ENCODE measurements around the gene EPB41L2.

Gene EPB41L2

GRCh38 chr6:131045139-131045538, 17.9 kb downstream of the EPB41L2 start:
- no peaks in the 10 kb centered on the region for H3K4me1 ChIP-seq
- no peak overlapping the region for H3K4me2 ChIP-seq (ENCODE audit: low read length)
- TF ChIP-seq CTCF (IDR thresholded peaks at IDR 0.05), result no peak
- H3K36me3 ChIP-seq (ENCODE audit: control insufficient read depth, insufficient read depth, low read length), result no peaks in the 10 kb centered on the region
- no peaks in the 10 kb centered on the region for H3K9me3 ChIP-seq (ENCODE audit: control insufficient read depth, low read length)
- peaks cover 5% of the 10 kb centered on the region for H3K79me2 ChIP-seq
- no peak overlapping the region for H3K27ac ChIP-seq
- no peak overlapping the region for H2AFZ ChIP-seq
- no peak overlapping the region for H3K4me3 ChIP-seq (ENCODE audit: low read depth, low read length)
- H3K27me3 ChIP-seq (ENCODE audit: control insufficient read depth, insufficient read depth, low read length), result no peaks in the 10 kb centered on the region
- no peak overlapping the region for H3K9ac ChIP-seq

GRCh38 chr6:131043902-131044447, 19.1 kb downstream of the EPB41L2 start:
- H3K4me3 ChIP-seq (ENCODE audit: low read depth, low read length), result no peak overlapping the region
- H3K9me3 ChIP-seq (ENCODE audit: control insufficient read depth, low read length), result no peaks in the 10 kb centered on the region
- H3K36me3 ChIP-seq (ENCODE audit: control insufficient read depth, insufficient read depth, low read length), result no peaks in the 10 kb centered on the region
- no peaks in the 10 kb centered on the region for H3K4me1 ChIP-seq
- H2AFZ ChIP-seq, result no peak overlapping the region
- no peak for TF ChIP-seq CTCF (IDR thresholded peaks at IDR 0.05)
- peaks cover 5% of the 10 kb centered on the region for H3K79me2 ChIP-seq
- H3K27ac ChIP-seq, result no peak overlapping the region
- H3K9ac ChIP-seq, result no peak overlapping the region
- no peaks in the 10 kb centered on the region for H3K27me3 ChIP-seq (ENCODE audit: control insufficient read depth, insufficient read depth, low read length)
- no peak overlapping the region for H3K4me2 ChIP-seq (ENCODE audit: low read length)

DNA sequence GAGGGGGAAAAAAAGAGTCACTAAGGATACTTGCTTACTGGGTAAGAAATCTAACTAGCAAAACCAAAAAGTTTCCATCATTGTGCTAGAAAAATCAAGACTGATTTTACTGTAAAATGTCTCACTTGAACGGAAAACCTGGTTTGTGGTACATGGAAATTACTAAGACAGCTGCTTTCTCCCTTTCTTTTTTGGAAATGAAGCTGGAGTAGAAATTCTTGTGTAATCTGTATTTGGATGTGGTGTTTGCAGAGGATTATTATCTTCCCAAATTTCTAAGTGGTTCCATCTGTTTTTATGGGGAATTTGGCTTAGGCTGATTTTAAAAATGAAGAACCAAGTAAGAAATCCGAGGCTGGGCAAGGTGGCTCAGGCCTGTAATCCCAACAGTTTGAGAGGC, 20.4 kb downstream of the EPB41L2 start:
- H2AFZ ChIP-seq, result no peak overlapping the region
- no peak overlapping the region for H3K4me2 ChIP-seq (ENCODE audit: low read length)
- H3K4me1 ChIP-seq, result no peaks in the 10 kb centered on the region
- no peak overlapping the region for H3K4me3 ChIP-seq (ENCODE audit: low read depth, low read length)
- H3K36me3 ChIP-seq (ENCODE audit: control insufficient read depth, insufficient read depth, low read length), result no peaks in the 10 kb centered on the region
- H3K9me3 ChIP-seq (ENCODE audit: control insufficient read depth, low read length), result no peaks in the 10 kb centered on the region
- no peak for TF ChIP-seq CTCF (IDR thresholded peaks at IDR 0.05)
- H3K79me2 ChIP-seq, result peaks cover 5% of the 10 kb centered on the region
- no peak overlapping the region for H3K27ac ChIP-seq
- H3K27me3 ChIP-seq (ENCODE audit: control insufficient read depth, insufficient read depth, low read length), result no peaks in the 10 kb centered on the region
- no peak overlapping the region for H3K9ac ChIP-seq

GRCh38 chr6:131041814-131042213, 21.2 kb downstream of the EPB41L2 start:
- Histone ChIP-seq H3K9ac (no peak overlapping the region), H3K27me3 (ENCODE audit: control insufficient read depth, insufficient read depth, low read length) (no peaks in the 10 kb centered on the region), H3K4me1 (no peaks in the 10 kb centered on the region), H3K79me2 (peaks cover 5% of the 10 kb centered on the region), H3K27ac (no peak overlapping the region), H3K9me3 (ENCODE audit: control insufficient read depth, low read length) (no peaks in the 10 kb centered on the region), H3K4me2 (ENCODE audit: low read length) (no peak overlapping the region), H2AFZ (no peak overlapping the region), H3K36me3 (ENCODE audit: control insufficient read depth, insufficient read depth, low read length) (no peaks in the 10 kb centered on the region), H3K4me3 (ENCODE audit: low read depth, low read length) (no peak overlapping the region)
- TF ChIP-seq CTCF (IDR thresholded peaks at IDR 0.05), result no peak

GRCh38 chr6:131040866-131041265, 22.2 kb downstream of the EPB41L2 start:
- H3K79me2 ChIP-seq, result peaks cover 5% of the 10 kb centered on the region
- H3K9ac ChIP-seq, result no peak overlapping the region
- H3K27ac ChIP-seq, result no peak overlapping the region
- no peak overlapping the region for H3K4me2 ChIP-seq (ENCODE audit: low read length)
- no peaks in the 10 kb centered on the region for H3K36me3 ChIP-seq (ENCODE audit: control insufficient read depth, insufficient read depth, low read length)
- no peak for TF ChIP-seq CTCF (IDR thresholded peaks at IDR 0.05)
- no peaks in the 10 kb centered on the region for H3K27me3 ChIP-seq (ENCODE audit: control insufficient read depth, insufficient read depth, low read length)
- no peak overlapping the region for H2AFZ ChIP-seq
- H3K4me1 ChIP-seq, result no peaks in the 10 kb centered on the region
- H3K4me3 ChIP-seq (ENCODE audit: low read depth, low read length), result no peak overlapping the region
- H3K9me3 ChIP-seq (ENCODE audit: control insufficient read depth, low read length), result no peaks in the 10 kb centered on the region
